ENCODE measurements around the gene KLRC3. TPM values are rescaled to one million over a fixed set of nuclear protein-coding genes. Genes with fewer than 3 reads are reported as not detected.
"Not testable (repeated sequence)": the region's sequence is repeated elsewhere in the genome, so short reads cannot be mapped to it uniquely, and the experiment has no call there.

The KLRC3 gene
- total and polyA plus RNA-seq, 4 donors = 0.22 to 2.6 (median 0.44) TPM; not detected in 1

- H3K9ac ChIP-seq (ENCODE audit: insufficient read depth in 1 of 2, low read length in 2 of 2) = peak overlapping the region in 1 of 2 donors; percentile 3
- no peaks in the 10 kb centered on the region for H3K36me3 ChIP-seq (ENCODE audit: control insufficient read depth in 4 of 4, insufficient read depth in 4 of 4, low read length in 4 of 4)
- H3K4me1 ChIP-seq (ENCODE audit: control insufficient read depth in 5 of 5, insufficient read depth in 5 of 5, low read length in 5 of 5) = peaks cover 4 to 29% (median 14%) of the 10 kb centered on the region in 5 donors
- H3K27me3 ChIP-seq (ENCODE audit: control insufficient read depth in 3 of 3, insufficient read depth in 3 of 3, low read length in 2 of 3) = no peaks in the 10 kb centered on the region
- WGBS, 2 donors = 80 to 93% methylated on average over 10 of the region's 10 CpGs
- TF ChIP-seq CTCF (IDR thresholded peaks at IDR 0.05; ENCODE audit: control extremely low read depth, extremely low read depth) = no peak
- H3K9me3 ChIP-seq (ENCODE audit: control insufficient read depth in 4 of 4, insufficient read depth in 3 of 4, low read length in 3 of 4) = no peaks in the 10 kb centered on the region
- no peak for ATAC-seq (ENCODE audit: insufficient read depth, low FRiP score)
- peak overlapping the region in 1 of 2 donors; percentile 79 for H3K27ac ChIP-seq (ENCODE audit: low read depth in 1 of 2, low read length in 1 of 2)
- no peak overlapping the region for H3K4me3 ChIP-seq
- DNase-seq = peak in 1 of 3 donors; percentile 39
These were observed 51.9 kb downstream of the KLRC3 start for GRCh38 chr12:10368206-10369171.

DNA sequence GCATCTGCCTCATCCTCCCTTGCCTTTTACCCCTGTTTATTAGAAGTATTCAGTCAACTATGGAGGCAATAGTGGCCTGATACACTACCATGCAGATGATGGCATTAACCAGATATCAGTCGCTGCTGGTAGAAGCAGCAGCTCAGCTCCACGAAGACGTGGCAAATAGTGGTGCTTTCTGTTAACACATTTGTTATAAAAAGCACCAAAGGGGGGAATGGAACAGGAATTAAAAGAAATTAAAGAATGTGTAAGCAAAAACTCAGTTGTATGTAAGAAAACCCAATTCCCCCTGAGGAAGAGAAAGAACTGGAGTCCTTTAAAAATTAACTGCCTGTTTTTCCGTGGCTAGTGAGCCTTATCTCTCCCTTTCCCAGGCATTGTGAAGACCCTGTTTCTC lies 52.7 kb downstream of the KLRC3 start:
- H3K27ac ChIP-seq (ENCODE audit: low read depth in 1 of 2, low read length in 1 of 2); ATAC-seq (ENCODE audit: insufficient read depth, low FRiP score): not testable (repeated sequence)
- WGBS, 2 donors = 72 to 84% methylated on average over 4 of the region's 4 CpGs

DNA sequence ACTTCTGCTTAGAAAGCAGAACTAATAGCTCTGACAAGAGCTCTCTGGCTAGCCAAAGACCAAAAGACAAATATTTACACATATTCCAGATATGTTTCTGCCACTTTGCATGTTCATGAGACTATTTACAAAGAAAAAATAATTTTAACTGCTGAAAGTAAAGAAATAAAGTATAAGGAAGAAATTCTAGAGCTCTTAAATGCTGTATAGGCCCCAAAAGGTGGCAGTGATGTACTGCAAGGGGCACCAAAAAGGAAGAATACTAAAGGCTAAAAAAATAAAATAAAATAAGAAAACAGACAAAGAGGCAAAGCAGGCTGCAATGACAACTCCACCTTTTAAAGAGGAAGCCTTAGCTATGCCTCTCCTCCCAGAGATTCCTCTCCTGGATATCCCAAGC lies 53.5 kb downstream of the KLRC3 start:
- H3K36me3 ChIP-seq (ENCODE audit: control insufficient read depth in 4 of 4, insufficient read depth in 4 of 4, low read length in 4 of 4) = no peaks in the 10 kb centered on the region
- H3K4me3 ChIP-seq = no peak overlapping the region
- H3K27ac ChIP-seq (ENCODE audit: low read depth in 1 of 2, low read length in 1 of 2) = no peak overlapping the region
- TF ChIP-seq CTCF (IDR thresholded peaks at IDR 0.05; ENCODE audit: control extremely low read depth, extremely low read depth) = no peak
- H3K27me3 ChIP-seq (ENCODE audit: control insufficient read depth in 3 of 3, insufficient read depth in 3 of 3, low read length in 2 of 3) = no peaks in the 10 kb centered on the region
- peak overlapping the region in 1 of 2 donors; percentile 100 for H3K9ac ChIP-seq (ENCODE audit: insufficient read depth in 1 of 2, low read length in 2 of 2)
- peak in 2 of 3 donors; percentile 77 to 84 for DNase-seq
- no peak for ATAC-seq (ENCODE audit: insufficient read depth, low FRiP score)
- peaks cover 4 to 42% (median 23%) of the 10 kb centered on the region in 5 donors for H3K4me1 ChIP-seq (ENCODE audit: control insufficient read depth in 5 of 5, insufficient read depth in 5 of 5, low read length in 5 of 5)
- no peaks in the 10 kb centered on the region for H3K9me3 ChIP-seq (ENCODE audit: control insufficient read depth in 4 of 4, insufficient read depth in 3 of 4, low read length in 3 of 4)

More for the DNA sequence above, 52.7 kb downstream of the KLRC3 start:
- not testable (repeated sequence) for DNase-seq; H3K9me3 ChIP-seq (ENCODE audit: control insufficient read depth in 4 of 4, insufficient read depth in 3 of 4, low read length in 3 of 4); H3K27me3 ChIP-seq (ENCODE audit: control insufficient read depth in 3 of 3, insufficient read depth in 3 of 3, low read length in 2 of 3); H3K36me3 ChIP-seq (ENCODE audit: control insufficient read depth in 4 of 4, insufficient read depth in 4 of 4, low read length in 4 of 4); H3K9ac ChIP-seq (ENCODE audit: insufficient read depth in 1 of 2, low read length in 2 of 2); H3K4me3 ChIP-seq
- peaks cover 4 to 37% (median 22%) of the 10 kb centered on the region in 5 donors for H3K4me1 ChIP-seq (ENCODE audit: control insufficient read depth in 5 of 5, insufficient read depth in 5 of 5, low read length in 5 of 5)

DNA sequence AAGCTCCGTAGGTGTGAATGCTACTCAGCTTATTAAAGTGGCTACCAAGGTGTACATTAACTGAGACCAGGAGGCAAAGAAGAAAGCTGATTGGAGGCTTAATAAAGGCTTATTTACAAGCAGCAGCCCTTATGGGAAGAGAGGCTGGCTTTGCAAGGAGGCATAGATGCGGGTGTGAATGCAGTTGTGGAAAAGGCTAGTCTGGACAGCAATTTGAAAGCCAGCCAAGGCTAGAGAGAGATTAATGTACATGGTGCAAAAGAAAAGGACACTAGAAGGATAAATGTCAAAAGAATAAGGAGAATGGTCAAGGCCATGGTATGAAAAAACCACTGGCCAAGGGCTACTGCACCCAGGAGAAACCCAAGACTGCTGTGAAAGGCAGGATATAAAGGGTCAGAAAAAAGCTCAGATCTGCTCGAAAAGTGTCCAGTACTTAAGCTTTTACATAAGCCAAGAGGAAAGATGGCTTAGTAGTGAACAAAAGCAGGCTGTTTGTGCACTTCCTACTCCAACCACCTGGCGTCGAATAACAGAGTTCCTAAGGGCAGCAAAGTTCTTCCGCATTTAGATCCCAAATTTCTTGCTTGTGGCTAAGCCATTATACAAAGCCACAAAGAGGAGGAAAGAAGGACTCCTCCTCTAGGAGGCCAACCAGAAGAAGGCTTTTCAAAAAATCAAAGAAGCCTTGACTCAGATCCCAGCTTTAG lies 54.5 kb downstream of the KLRC3 start:
- peak overlapping the region; percentile 71 to 87 for H3K27ac ChIP-seq (ENCODE audit: low read depth in 1 of 2, low read length in 1 of 2)
- DNase-seq (peak in 2 of 3 donors; percentile 51 to 52), ATAC-seq (ENCODE audit: insufficient read depth, low FRiP score) (no peak)
- peaks cover 4 to 49% (median 23%) of the 10 kb centered on the region in 5 donors for H3K4me1 ChIP-seq (ENCODE audit: control insufficient read depth in 5 of 5, insufficient read depth in 5 of 5, low read length in 5 of 5)
- no peak for TF ChIP-seq CTCF (IDR thresholded peaks at IDR 0.05; ENCODE audit: control extremely low read depth, extremely low read depth)
- peak overlapping the region; percentile 74 to 100 for H3K9ac ChIP-seq (ENCODE audit: insufficient read depth in 1 of 2, low read length in 2 of 2)
- no peaks in the 10 kb centered on the region for H3K27me3 ChIP-seq (ENCODE audit: control insufficient read depth in 3 of 3, insufficient read depth in 3 of 3, low read length in 2 of 3)
- no peaks in the 10 kb centered on the region for H3K36me3 ChIP-seq (ENCODE audit: control insufficient read depth in 4 of 4, insufficient read depth in 4 of 4, low read length in 4 of 4)
- no peak overlapping the region for H3K4me3 ChIP-seq
- 32 to 44% methylated on average over 6 of the region's 6 CpGs for WGBS, 2 donors
- H3K9me3 ChIP-seq (ENCODE audit: control insufficient read depth in 4 of 4, insufficient read depth in 3 of 4, low read length in 3 of 4) = no peaks in the 10 kb centered on the region

Measured in lung (tissue), 12 donors.